Stimulated activated CD4-positive, alpha-beta T cell treated with anti-CD3 and anti-CD28 coated beads, Interleukin-2, amount 100 ng/mL, for 48 hours (primary cell): ENCODE measurements around the gene TPMT.

Experiments
- DNase-seq, 2 donors: peaks; one replicate each; pipeline ENCODE4 v3.0.0-alpha.2; 2020

The TPMT gene

GRCh38 chr6:18107061-18107460 is 47.8 kb downstream of the TPMT start:
- no peak for DNase-seq

GRCh38 chr6:18102783-18103509 is 51.9 kb downstream of the TPMT start:
- no peak for DNase-seq

- no peak for DNase-seq
These were observed 53.0 kb downstream of the TPMT start for GRCh38 chr6:18101873-18102272.

- DNase-seq = no peak
These were observed 53.6 kb downstream of the TPMT start for GRCh38 chr6:18101271-18101670.

- no peak for DNase-seq
These were observed 54.6 kb downstream of the TPMT start for GRCh38 chr6:18100296-18100695.

GRCh38 chr6:18099511-18099910 is 55.4 kb downstream of the TPMT start:
- no peak for DNase-seq

GRCh38 chr6:18096423-18096822 is 58.5 kb downstream of the TPMT start:
- DNase-seq = no peak

GRCh38 chr6:18091382-18091781 is 63.5 kb downstream of the TPMT start:
- DNase-seq = no peak

GRCh38 chr6:18090349-18090786 is 64.5 kb downstream of the TPMT start:
- no peak for DNase-seq

GRCh38 chr6:18088419-18089296 is 66.2 kb downstream of the TPMT start:
- no peak for DNase-seq

- DNase-seq = no peak
These were observed 67.3 kb downstream of the TPMT start for GRCh38 chr6:18087396-18088165.

- no peak for DNase-seq
These were observed 73.7 kb downstream of the TPMT start for GRCh38 chr6:18081025-18081668.

- DNase-seq = no peak
These were observed 74.3 kb downstream of the TPMT start for GRCh38 chr6:18080544-18080943.

- DNase-seq = no peak
These were observed 76.0 kb downstream of the TPMT start for GRCh38 chr6:18078866-18079265.
